SK-N-SH treated with all-trans-retinoic acid at 6 μM for 48 hours (cell line): ENCODE measurements around the gene KCNK2.

Experiments
- ARNTL ChIP-seq: fragments of 450-650 bp; formaldehyde crosslinking; IDR thresholded peaks from 2 replicates; pipeline ENCODE4 v1.5.0; 2020; ENCODE audit warnings: low read depth, mild to moderate bottlenecking, moderate library complexity, borderline replicate concordance
- BACH2 ChIP-seq: fragments of 250-450 bp; sonication (Bioruptor Pico); IDR thresholded peaks from 2 replicates; pipeline ENCODE4 v1.9.0; 2021; ENCODE audit warnings: mild to moderate bottlenecking, borderline replicate concordance
- CSDC2 ChIP-seq: fragments of 250-450 bp; sonication (Bioruptor Pico); IDR thresholded peaks from 2 replicates; pipeline ENCODE4 v1.5.0; 2020; ENCODE audit warnings: mild to moderate bottlenecking, moderate library complexity
- ISL1 ChIP-seq: fragments of 250-450 bp; sonication (Bioruptor Pico); IDR thresholded peaks from 2 replicates; pipeline ENCODE4 v2.1.2; 2022; ENCODE audit warnings: mild to moderate bottlenecking, moderate library complexity
- OSR1 ChIP-seq: fragments of 250-450 bp; sonication (Bioruptor Pico); IDR thresholded peaks from 2 replicates; pipeline ENCODE4 v1.8.0; 2022; ENCODE audit warnings: moderate library complexity, mild to moderate bottlenecking, inconsistent platforms
- PPARA ChIP-seq: fragments of 250-450 bp; sonication (Bioruptor Pico); IDR thresholded peaks from 2 replicates; pipeline ENCODE4 v1.5.0; 2020; ENCODE audit warnings: mild to moderate bottlenecking, borderline replicate concordance
- RARB ChIP-seq: fragments of 250-450 bp; sonication (Bioruptor Pico); IDR thresholded peaks from 2 replicates; pipeline ENCODE4 v1.8.0; 2021; ENCODE audit warnings: mild to moderate bottlenecking, moderate library complexity
- SNAI2 ChIP-seq: fragments of 250-450 bp; sonication (Bioruptor Pico); IDR thresholded peaks from 2 replicates; pipeline ENCODE4 v1.5.0; 2020; ENCODE audit warnings: mild to moderate bottlenecking, moderate library complexity
- TCF4 ChIP-seq: fragments of 250-450 bp; sonication (Bioruptor Pico); IDR thresholded peaks from 2 replicates; pipeline ENCODE4 v1.8.0; 2021; ENCODE audit warnings: mild to moderate bottlenecking, moderate library complexity, borderline replicate concordance
- ZFP30 ChIP-seq: fragments of 450-650 bp; formaldehyde crosslinking; IDR thresholded peaks from 2 replicates; pipeline ENCODE4 v1.5.0; 2022; ENCODE audit warnings: mild to moderate bottlenecking, moderate library complexity
- ZNF565 ChIP-seq: fragments of 450-650 bp; formaldehyde crosslinking; conservative IDR thresholded peaks from 2 replicates; pipeline ENCODE4 v1.5.0; 2020; ENCODE audit warnings: low read depth, mild to moderate bottlenecking, moderate library complexity
- ZNF70 ChIP-seq: fragments of 450-650 bp; formaldehyde crosslinking; IDR thresholded peaks from 2 replicates; pipeline ENCODE4 v1.5.0; 2020; ENCODE audit warnings: mild to moderate bottlenecking, moderate library complexity
- TF ChIP-seq, protein P1 (sequence below): fragments of 250-450 bp; sonication (Bioruptor Pico); IDR thresholded peaks from 2 replicates; pipeline ENCODE4 v1.5.1; 2020; ENCODE audit warnings: low read depth, mild to moderate bottlenecking, moderate library complexity
- TF ChIP-seq, protein P2 (sequence below): fragments of 250-450 bp; sonication (Bioruptor Pico); IDR thresholded peaks from 2 replicates; pipeline ENCODE4 v1.8.0; 2020; ENCODE audit warnings: mild to moderate bottlenecking, moderate library complexity, borderline replicate concordance

DNA sequence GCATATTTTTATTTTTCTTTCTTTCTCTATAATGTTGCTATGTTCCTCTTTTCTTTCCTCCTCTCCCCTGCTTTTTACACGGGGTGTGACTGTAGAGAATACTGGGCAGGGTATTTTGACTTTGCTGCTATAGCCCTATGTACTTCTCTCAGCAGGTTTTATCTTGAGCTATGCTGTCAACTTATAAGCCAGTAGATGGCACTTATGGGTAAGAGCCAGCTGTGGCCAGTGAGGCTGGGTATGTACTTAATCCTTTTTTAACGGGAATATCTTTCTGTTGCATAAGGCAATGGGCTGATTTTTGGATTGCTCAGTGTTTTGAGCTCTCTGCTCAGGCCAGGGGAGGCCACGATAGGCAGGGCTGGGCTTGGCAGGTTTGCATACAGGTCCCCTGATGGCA lies 99.0 kb downstream of the KCNK2 start:
- no peak for TF ChIP-seq ZNF70 (CRISPR knock-in tag)
- TF ChIP-seq, protein P1, sequence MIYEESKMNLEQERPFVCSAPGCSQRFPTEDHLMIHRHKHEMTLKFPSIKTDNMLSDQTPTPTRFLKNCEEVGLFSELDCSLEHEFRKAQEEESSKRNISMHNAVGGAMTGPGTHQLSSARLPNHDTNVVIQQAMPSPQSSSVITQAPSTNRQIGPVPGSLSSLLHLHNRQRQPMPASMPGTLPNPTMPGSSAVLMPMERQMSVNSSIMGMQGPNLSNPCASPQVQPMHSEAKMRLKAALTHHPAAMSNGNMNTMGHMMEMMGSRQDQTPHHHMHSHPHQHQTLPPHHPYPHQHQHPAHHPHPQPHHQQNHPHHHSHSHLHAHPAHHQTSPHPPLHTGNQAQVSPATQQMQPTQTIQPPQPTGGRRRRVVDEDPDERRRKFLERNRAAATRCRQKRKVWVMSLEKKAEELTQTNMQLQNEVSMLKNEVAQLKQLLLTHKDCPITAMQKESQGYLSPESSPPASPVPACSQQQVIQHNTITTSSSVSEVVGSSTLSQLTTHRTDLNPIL (CRISPR knock-in tag) = no peak
- no peak for TF ChIP-seq ZNF565
- TF ChIP-seq ZFP30 = no peak
- TF ChIP-seq SNAI2 (CRISPR knock-in tag) = no peak
- TF ChIP-seq, protein P2, sequence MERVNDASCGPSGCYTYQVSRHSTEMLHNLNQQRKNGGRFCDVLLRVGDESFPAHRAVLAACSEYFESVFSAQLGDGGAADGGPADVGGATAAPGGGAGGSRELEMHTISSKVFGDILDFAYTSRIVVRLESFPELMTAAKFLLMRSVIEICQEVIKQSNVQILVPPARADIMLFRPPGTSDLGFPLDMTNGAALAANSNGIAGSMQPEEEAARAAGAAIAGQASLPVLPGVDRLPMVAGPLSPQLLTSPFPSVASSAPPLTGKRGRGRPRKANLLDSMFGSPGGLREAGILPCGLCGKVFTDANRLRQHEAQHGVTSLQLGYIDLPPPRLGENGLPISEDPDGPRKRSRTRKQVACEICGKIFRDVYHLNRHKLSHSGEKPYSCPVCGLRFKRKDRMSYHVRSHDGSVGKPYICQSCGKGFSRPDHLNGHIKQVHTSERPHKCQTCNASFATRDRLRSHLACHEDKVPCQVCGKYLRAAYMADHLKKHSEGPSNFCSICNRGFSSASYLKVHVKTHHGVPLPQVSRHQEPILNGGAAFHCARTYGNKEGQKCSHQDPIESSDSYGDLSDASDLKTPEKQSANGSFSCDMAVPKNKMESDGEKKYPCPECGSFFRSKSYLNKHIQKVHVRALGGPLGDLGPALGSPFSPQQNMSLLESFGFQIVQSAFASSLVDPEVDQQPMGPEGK (CRISPR knock-in tag) = no peak
- TF ChIP-seq CSDC2 (CRISPR knock-in tag) = no peak
- TF ChIP-seq ISL1 (CRISPR knock-in tag) = no peak
- TF ChIP-seq OSR1 (CRISPR knock-in tag) = no peak
- no peak for TF ChIP-seq TCF4 (CRISPR knock-in tag)
- no peak for TF ChIP-seq ARNTL
- no peak for TF ChIP-seq PPARA (CRISPR knock-in tag)
- no peak for TF ChIP-seq BACH2 (CRISPR knock-in tag)
- TF ChIP-seq RARB (CRISPR knock-in tag) = no peak
